Right forelimb (tissue), 1 donor: ENCODE measurements around the gene ZAP70.

ENCODE experiments used
- DNase-seq: peaks from one replicate; pipeline ENCODE4 v3.0.0-alpha.2; 2018

ZAP70 gene

DNA sequence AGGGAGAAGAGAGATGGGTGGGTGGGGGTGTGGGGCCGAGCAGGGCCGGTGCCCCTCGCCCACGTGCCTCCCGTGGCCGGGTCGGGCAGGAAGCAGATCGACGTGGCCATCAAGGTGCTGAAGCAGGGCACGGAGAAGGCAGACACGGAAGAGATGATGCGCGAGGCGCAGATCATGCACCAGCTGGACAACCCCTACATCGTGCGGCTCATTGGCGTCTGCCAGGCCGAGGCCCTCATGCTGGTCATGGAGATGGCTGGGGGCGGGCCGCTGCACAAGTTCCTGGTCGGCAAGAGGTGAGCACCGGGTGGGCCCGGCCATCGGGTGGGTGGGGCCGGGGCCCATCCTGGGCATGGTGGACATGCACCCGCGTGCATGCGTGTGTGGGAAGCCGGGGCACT lies 21.8 kb downstream of the ZAP70 start:
- no peak for DNase-seq

DNA sequence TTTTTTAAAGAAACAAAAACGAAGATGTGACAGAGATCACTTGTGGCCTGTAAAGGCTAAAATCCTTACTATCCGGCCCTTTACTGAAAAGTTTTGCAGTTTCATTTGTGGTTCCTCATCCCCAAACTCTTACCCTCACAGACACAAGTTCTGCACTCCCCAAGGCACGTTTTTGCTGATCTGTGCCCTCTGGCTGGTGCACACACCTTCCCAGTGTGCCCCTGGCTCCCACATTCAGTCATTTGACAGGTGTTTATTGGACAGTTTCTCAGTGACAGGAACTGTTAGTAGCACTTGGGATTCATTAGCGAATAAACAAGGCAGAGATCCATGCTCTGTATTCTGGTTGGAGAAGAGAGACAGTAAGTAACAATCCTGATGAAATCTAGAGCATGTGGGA lies 22.8 kb downstream of the ZAP70 start:
- DNase-seq = no peak

DNA sequence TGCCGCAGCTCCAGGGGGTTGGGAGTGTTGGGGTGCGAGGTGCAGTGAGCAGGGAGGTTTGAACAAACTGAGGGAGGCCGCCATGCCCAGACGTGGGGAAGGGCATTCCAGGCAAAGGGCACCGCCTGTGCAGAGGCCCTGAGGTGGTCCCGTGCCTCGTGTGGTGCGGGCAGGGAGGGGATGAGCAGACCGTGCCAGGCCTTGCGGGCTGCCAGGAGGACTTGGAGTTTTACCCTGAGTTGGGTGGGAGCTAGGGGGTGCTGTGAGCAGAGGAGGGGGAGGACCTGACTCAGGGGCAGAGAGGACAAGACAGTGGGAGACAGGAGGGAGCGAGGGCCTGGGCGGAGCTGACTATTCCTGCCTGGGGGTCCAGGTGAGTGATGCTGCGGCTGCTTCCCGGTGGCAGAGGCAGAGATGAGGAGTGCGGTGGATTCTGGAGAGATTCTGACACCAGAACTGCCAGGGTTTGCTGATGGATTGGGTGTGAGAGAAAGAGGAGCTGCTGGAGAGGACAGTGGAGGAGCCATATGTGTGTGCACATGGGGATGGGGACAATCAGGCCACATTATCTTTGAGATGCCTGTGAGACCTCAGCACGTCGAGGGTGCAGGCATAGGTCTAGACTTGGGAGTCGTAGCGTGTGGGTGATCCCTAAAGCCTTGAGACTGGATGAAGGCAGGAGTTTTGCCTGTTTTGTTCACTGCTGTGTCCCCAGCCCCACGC lies 23.4 kb downstream of the ZAP70 start:
- DNase-seq = no peak

DNA sequence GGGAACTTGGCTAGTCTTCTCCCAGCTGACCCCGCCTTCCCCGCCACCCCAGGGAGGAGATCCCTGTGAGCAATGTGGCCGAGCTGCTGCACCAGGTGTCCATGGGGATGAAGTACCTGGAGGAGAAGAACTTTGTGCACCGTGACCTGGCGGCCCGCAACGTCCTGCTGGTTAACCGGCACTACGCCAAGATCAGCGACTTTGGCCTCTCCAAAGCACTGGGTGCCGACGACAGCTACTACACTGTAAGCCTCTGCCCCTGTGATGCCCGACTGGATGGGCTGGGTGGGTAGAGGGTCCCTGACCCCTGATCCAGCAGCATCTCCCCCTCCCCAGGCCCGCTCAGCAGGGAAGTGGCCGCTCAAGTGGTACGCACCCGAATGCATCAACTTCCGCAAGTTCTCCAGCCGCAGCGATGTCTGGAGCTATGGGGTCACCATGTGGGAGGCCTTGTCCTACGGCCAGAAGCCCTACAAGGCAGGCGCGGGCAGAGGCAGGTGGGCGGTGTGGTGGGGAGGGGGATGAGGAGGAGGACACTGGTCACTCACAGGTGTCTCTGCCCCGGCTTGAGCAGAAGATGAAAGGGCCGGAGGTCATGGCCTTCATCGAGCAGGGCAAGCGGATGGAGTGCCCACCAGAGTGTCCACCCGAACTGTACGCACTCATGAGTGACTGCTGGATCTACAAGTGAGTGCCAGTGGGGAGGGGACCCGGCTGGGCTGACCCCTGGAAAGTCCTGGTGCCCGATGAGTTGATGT lies 24.2 kb downstream of the ZAP70 start:
- DNase-seq = no peak

DNA sequence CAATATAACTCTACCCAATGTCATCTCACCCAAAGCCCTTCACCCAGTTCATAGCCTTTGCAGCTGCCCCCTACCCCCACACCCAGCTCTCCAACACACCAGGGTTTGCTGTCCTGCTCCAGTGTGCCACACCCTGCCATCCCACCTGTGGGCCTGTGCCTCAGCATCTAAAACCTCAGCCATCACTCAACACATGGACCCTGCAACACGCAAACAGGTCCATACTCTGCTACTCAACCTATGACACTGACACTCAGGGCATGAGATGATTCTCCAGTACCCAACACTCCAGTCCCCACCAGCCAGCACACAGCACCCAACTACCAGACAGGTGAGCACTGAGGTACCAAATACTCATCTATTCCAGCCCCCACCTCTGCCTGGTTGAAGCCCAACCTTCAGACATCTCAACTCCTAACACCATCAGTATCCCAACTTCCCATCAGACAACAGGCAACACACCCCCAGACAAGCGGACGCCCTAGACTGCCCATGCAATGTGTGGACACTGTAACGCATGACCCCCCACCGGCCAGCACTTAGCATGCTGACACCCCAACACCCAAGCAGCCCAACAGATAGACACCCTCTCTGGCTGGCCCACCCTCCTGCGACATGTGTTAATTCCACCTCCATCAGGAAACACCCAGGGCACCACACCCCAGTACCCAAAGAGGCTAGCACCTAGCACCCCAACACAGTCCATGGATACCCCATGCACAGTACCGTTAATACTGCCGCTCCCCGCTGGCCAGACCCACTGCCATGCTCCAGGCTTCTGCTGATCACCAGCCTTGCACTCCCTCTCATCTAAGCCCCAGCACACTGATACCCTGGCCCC lies 25.0 kb downstream of the ZAP70 start:
- no peak for DNase-seq

DNA sequence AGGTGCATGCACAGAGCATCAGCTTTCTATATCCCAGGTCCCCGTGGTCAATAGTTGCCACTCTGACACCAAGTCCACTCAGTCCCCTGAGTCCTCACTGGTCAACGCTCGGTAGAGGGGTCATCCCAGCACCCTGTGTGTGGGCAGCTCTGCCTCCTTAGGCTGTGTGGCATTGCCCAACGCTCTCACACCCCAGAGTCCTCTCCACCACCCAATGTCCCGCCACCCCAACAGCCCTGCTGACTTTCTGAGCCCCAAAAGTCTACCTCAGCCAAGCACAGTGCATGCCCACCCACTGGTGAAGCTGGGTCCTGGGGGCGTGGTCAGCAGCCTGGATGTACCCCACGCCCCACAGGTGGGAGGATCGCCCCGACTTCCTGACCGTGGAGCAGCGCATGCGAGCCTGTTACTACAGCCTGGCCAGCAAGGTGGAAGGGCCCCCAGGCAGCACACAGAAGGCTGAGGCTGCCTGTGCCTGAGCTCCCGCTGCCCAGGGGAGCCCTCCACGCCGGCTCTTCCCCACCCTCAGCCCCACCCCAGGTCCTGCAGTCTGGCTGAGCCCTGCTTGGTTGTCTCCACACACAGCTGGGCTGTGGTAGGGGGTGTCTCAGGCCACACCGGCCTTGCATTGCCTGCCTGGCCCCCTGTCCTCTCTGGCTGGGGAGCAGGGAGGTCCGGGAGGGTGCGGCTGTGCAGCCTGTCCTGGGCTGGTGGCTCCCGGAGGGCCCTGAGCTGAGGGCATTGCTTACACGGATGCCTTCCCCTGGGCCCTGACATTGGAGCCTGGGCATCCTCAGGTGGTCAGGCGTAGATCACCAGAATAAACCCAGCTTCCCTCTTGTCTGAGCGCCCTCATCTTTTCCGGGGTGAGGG lies 25.9 kb downstream of the ZAP70 start:
- no peak for DNase-seq

DNA sequence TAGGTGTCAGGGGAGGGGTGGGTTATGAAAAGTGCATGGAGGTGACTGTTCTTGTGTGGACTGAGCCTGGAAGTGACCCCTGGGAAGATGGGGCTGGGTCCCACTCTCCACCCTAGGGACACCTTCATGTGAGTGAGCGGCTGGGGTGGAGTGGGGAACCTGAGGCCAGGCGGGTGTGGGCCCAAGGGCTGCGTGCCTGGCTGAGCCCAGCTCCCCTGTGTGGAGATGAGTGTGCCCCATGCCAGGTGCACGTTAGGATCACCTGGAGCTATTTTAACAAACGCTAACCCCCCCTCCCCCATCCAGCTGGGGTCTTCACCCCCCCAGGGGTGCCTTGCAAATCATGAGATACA lies 26.5 kb downstream of the ZAP70 start:
- DNase-seq = no peak

DNA sequence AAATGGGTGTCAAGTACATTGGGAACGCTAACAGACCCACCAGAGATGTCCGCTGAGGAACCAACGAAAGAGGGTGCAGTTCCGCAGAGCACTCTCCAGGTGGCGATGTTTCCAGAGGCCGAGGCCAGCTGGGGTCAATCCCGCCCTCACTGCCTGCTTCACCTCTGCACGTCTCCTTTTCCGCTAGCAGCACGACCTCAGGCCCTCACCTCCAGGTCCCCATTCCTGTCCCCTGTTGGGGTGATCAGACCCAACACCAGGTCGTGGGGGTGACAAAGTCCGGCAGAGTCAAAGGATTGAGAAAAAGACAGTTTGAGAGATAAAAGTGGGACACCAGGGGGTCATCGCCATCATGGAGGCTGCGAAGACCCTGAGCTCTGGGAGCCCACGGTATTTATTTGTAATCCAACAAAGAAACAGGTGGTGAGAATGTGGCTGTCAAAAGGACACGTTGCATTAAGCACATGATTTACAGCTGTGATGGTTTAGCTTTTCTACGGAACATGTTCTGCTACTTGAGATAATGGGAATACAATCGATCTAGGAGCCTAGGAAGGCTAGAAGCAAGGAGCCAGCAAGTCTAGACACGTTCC lies 27.3 kb downstream of the ZAP70 start:
- DNase-seq = no peak

DNA sequence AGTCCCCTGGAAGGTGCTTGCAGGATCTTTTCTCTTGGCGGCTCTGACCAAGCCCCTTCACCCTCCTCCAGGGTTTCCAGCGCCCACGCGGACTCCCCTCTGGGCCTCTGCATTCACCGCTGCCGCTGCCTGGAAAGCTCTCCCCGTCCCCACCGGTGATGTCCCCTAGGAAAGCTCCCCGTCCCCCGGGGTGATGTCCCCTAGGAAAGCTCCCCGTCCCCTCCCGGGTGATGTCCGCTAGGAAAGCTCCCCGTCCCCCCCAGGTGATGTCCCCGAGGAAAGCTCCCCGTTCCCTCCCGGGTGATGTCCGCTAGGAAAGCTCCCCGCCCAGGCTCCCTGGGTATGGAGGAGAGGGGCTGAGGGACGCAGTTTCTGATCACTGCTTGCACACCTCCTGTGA lies 27.9 kb downstream of the ZAP70 start:
- DNase-seq = no peak

DNA sequence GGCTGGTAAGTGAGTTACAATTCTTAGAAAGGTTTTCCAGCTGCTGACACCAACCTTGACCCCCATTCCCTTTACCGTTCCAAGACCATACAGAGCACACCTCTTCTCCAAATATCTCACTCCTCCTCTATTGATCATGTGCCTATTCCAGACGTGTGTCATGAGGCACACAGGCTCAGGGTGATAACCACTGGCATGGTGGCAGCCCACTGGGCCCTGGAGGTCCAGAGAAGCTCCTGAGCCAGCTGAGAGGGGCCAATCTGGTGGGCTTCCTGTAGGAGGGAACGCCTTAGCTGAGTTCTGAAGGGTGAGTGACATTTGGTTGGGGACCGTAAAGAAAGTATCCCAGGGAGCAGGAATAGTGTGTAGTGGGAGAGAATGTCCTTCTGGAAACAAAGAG lies 28.3 kb downstream of the ZAP70 start:
- no peak for DNase-seq

DNA sequence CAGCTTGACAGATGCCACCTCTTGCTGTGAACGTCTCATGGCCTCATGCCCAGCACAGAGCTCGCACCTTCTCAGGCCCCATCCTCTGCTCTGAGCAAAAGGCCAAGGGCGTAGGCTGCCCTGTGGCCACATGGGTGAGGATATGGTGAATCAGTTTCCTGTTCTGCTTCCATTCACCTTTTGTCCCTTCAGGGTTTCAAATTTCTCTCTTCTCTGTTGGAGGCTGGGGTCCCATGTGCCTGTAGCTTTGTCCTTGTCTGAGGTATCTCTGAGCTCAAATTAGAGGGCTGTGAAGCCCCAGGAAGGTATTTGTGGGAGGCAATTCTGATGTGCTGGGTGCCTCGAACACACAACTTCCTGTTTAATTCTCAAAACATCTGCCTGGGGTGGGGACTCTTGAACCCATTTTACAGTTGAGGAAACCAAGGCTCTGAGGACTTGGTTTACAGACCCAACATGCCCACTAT lies 29.0 kb downstream of the ZAP70 start:
- DNase-seq = no peak

DNA sequence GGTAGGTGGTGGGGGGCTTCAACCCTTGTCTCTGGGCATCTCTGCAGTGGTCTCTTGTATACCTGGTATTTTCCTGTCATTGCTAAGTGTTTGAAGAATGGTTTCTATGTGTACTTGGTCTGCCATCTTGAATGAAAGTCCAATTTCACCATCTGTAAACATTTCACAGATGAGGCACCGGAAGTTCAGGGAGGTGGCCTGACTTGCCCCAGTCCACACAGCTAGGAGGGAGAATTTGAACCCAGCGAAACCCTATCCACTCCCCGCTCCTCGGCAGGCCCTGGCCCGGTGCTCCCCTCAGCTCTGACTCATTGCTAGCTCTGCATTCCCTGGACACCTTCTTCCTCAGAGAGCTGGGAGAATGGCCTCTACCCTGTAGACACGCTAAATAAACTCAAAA lies 30.5 kb downstream of the ZAP70 start:
- no peak for DNase-seq

DNA sequence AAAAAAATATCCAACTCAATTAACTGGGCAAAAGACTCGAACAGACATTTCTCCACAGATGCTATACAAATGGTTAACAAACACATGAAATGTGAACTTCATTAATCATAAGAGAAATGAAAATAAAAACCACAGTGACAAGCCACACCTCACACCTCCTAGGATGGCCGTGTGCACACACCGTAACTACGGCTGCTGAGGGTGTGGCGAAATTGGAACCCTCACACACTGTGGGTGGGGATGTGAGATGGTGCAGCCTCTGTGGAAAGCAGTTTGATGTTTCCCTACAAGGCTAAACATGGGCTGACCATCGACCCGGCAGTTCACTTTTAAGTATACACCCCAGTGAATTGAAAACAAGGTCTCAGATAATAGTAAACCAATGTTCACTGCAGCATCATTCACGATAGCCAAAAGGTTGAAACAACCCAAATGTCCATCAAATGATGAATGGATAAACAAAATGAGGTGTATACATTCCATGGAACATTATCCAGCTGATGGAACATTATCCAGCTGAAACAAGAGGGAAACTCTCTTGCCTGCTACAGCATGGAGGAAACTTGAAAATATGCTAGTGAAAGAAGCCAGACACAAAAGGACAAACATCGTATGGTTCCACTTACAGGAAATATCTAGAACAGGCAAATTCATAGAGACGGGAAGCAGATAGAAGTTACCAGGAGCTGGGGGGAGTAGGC lies 32.2 kb downstream of the ZAP70 start:
- DNase-seq = no peak

DNA sequence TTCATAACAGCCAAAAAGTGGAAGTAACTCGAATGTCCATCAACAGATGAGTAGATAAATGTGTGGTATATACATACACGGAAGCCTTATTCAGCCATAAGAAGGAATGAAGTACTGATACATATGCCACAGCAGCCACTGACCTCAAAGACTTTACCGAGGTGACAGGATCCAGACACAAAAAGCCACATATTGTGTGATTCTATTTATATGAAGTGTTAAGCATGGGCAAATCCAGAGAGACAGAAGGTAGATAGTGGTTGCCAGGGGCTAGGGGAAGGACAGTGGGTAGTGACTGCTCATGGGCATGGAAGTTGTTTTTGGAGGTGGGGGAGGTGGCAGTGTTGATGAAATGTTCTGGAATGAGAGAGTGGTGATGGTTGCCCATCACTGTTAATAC lies 33.9 kb downstream of the ZAP70 start:
- DNase-seq = no peak

DNA sequence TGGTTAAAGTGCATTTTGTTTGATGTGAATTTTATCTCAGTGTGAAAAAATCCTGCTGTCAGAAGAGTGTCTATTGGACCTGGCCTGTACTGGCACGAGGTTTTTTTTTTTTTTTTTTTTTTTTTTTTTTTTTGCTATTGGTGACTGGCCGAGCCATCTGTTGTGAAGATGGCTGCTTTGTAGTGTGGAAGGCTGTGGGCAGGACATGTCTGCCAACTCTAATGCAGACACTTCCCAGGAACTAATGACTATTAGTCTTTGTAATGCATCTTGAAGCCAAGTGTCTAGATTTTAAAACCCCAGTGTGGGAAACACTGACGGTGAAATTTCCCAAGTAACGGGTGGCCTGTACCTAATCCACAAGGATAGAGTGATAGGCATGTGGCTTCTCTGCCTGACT lies 34.3 kb downstream of the ZAP70 start:
- DNase-seq = no peak

DNA sequence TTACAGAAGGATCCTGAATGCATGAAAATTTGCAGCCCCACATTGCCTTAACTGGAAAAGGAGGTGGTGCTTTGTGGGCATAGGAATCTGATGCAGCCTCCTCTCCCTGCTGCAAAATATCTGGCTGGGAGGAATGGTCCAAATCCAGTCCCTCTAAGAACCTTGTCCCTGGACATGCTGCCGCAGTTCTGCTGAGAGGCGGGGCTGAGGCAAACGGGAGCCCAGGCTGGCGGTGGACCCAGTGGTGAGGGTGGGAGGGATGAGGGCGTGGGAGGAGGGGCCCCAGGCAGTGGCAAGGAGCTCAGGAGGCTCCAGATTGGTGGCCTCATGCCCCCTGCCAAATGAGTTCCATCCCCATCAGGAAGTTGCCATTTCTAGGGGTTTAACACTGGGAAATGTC lies 36.2 kb downstream of the ZAP70 start:
- DNase-seq = no peak

DNA sequence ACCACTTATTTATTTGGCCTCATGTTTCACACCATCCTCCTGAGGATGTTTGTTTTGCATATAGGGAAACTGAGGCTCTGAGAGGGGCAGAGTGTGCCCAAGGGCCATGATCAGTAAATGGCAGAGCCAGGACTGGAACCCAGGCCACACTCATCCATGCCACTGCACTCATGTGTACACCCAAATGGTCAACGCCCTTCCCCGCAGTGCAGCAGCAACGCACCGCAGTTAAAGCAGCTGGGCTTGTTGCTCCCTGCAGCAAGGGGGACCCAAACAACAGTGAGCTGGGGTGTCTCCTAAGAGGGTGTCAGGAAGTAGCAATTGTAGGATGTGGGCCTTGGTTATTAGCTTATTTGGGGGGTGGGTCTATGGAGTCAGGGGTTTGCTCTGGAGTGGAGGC lies 36.6 kb downstream of the ZAP70 start:
- no peak for DNase-seq

DNA sequence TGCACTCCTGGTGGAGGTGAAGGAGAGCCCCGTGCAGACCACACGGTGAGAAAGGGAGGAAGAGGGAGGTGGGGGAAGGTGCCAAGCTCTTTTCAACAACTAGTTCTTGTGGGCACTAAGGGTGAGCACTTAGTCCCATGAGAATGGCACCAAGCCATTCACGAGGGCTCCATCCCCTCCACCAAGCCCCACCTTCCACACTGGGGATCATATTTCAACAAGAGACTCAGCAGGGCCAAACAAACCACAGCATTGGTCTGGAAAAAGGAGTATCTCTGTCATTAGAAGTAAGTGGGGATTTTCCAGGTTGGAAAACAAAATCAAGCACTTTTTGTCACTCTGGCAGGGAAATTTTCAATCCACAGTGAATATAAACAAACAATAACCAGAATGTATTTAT lies 38.4 kb downstream of the ZAP70 start:
- DNase-seq = no peak

DNA sequence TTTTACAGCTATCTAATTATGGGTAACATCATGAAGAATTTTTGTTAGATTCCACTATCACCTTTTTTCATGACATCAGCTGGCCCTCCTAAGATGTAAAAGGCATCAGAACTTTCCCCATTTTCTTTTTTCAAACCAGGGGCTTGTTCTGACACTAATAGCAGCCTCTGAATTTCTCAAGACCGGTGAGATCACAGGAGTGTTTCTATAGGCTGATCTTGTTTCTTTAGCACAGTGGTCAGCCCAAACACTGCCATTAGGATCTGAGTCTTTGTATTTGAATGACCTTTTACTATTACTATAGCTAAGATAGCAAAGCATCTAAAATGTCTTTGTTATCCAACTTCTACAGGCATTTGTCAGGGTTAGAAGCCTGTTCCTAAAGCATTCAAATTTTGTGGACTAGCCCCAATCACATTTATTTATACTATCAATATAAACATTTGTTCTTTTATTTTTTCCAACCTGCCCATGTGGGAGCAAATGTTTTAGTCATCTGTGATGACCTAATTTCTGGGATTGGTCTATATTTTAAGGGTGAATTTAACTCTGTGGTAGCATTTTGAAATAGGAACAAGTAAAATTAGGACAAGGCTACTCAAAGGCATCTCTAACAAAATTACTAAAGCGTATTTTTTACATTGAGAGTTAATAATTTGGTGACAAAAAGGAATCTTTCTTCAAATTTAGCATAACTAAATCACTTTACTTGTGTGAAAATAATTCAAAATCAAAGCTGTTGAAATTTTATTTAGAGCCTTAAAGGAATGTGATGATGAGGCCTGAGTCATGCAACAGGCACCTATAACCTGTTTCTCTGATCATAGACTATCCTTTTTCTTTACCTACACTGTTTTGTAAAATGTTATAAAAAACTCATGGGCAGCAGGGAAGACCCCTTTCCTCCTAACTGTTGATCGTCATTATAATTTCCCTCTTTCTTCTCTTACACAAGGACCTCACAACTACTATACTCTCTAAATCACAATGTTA lies 39.3 kb downstream of the ZAP70 start:
- no peak for DNase-seq

DNA sequence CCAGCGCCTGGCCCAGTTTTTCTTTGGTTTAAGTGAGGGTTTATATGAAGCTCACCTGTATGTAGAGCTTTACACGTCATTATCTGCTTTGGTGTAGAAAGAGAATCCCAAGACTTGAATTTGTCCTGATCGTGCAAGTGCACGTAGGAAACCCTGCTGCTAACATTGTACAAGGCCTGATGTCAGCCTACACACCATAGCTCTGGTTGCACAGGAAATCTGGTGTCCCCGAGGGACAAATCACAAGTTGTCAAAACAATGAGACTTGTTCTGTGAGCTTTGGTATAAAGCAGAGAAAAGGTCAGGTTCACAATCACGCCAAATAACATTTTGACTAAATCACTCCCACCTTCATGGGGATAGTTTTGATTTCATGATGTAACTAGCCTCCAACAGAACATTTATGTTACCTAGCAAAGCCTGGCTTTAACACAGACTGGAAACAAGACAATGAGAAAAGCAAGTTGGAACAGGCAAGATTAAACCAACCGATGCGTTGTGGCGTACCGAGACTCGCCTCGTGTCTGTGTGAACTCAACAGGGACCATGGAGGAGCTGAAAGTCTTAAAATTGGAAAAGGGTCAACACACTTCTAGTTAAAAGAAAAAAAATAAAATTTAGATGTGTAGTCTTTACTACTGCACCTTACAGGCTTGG lies 41.4 kb downstream of the ZAP70 start:
- no peak for DNase-seq
